Astrocyte of the spinal cord (primary cell): ENCODE data around the gene CFAP141.
"Not testable (repeated sequence)": the region's sequence is repeated elsewhere in the genome, so short reads cannot be mapped to it uniquely, and the experiment has no call there.

Source experiments
- DNase-seq: peaks from one replicate; pipeline ENCODE4 v3.0.0; 2011; ENCODE audit warnings: low read depth, low spot score
- H3K4me3 ChIP-seq: 2 replicates; pipeline ENCODE4 v1.5.1; 2011; ENCODE audit warnings: low read depth, mild to moderate bottlenecking, low read length, moderate library complexity
- in situ Hi-C: cut with HindIII; loops from 2 replicates; pipeline ENCODE4 v1.10.0; 2017; ENCODE audit warnings: low sequenced_read_pairs
- TF ChIP-seq, protein P1 (sequence below): IDR thresholded peaks from 2 replicates; pipeline ENCODE4 v1.5.1; 2012; ENCODE audit warnings: low read depth, mild to moderate bottlenecking, low read length, inconsistent platforms

CFAP141 gene

DNA sequence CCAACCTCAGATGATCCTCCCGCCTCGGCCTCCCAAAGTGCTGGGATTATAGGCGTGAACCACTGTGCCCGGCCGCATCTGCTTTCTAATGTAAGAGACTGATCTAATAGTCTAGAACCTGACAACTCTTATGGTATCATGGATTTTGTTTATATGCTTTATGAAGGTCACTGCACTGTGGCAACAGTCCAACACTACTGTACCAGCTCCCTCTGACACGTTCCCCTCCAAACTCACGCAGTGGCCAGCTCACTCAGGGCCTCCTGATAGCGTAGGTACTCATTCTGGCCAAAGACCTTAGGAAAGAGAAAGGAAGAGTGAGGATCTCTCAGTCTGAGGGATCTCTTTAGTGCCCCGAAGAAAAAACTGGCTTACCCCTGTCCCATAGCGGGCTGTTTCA lies 6.0 kb upstream of the CFAP141 start:
- no peak for DNase-seq
- TF ChIP-seq, protein P1, sequence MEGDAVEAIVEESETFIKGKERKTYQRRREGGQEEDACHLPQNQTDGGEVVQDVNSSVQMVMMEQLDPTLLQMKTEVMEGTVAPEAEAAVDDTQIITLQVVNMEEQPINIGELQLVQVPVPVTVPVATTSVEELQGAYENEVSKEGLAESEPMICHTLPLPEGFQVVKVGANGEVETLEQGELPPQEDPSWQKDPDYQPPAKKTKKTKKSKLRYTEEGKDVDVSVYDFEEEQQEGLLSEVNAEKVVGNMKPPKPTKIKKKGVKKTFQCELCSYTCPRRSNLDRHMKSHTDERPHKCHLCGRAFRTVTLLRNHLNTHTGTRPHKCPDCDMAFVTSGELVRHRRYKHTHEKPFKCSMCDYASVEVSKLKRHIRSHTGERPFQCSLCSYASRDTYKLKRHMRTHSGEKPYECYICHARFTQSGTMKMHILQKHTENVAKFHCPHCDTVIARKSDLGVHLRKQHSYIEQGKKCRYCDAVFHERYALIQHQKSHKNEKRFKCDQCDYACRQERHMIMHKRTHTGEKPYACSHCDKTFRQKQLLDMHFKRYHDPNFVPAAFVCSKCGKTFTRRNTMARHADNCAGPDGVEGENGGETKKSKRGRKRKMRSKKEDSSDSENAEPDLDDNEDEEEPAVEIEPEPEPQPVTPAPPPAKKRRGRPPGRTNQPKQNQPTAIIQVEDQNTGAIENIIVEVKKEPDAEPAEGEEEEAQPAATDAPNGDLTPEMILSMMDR, result no peak
- no peak overlapping the region for H3K4me3 ChIP-seq
- in situ Hi-C loops, result no loop called here

DNA sequence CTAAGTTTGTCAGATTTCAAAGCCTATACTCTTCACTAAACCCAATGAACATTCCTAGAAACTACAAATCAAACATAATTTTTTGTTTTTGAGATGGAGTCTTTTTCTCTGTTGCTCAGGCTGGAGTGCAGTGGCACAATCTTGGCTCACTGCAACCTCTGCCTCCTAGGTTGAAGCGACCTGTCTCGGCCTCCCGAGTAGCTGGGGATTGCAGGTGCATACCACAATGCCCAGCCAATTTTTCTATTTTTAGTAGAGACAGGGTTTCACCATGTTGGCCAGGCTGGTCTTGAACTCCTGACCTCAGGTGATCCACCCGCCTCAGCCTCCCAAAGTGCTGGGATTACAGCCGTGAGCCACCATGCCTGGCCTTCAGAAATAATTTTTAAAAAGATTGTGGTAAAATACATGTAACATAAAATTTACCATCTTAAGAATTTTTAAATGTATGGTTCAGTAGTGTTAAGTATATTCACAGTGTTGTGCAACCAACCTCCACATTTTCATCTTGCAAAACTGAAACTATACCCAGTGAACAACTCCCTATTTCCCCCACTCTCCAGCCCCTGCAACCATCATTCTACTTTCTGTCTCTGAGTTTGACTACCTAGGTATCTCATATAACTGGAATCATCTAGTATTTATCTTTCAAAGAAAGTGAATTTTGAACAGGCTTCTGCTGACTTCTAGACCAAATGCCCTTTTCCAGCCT lies 2.7 kb upstream of the CFAP141 start:
- TF ChIP-seq, protein P1, result no peak
- H3K4me3 ChIP-seq, result no peak overlapping the region
- in situ Hi-C loops, result no loop called here
- DNase-seq, result no peak

DNA sequence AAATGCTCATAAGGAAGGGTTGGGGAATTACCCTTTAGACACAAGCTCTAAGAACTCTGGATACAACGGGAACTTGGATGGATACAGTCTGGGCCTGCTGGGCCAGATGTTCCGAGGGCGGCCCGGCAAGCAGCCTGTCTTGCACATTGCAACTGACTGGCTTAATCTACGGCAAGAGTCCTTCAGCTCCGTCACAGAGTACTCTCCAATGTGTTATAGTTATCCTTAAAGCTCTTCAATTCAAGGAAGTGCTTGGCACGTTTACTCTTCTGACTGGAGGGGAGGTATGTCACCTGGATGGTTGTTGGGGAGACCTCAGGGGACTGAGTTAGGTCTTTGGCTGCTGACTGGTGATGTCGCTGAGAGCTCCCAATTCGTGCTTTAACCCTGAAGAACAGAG lies 1.1 kb upstream of the CFAP141 start:
- DNase-seq, result no peak
- no peak overlapping the region for H3K4me3 ChIP-seq
- TF ChIP-seq, protein P1, result no peak
- in situ Hi-C loops, result no loop called here

DNA sequence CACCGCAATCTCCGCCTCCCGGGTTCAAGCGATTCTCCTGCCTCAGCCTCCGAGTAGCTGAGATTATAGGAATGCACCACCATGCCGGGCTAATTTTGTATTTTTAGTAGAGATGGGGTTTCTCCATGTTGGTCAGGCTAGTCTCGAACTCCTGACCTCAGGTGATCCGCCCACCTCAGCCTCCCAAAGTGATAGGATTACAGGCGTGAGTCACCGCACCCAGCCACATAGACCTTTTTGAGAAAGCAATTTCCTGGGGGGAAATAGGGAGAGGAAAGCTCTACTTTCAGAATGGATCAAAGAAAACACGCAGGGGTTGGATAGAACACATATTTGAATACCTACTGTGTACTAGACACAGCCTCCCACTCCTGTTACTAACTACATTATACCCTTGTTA lies 355 bp downstream of the CFAP141 start:
- H3K4me3 ChIP-seq, in situ Hi-C loops, DNase-seq: not testable (repeated sequence)

DNA sequence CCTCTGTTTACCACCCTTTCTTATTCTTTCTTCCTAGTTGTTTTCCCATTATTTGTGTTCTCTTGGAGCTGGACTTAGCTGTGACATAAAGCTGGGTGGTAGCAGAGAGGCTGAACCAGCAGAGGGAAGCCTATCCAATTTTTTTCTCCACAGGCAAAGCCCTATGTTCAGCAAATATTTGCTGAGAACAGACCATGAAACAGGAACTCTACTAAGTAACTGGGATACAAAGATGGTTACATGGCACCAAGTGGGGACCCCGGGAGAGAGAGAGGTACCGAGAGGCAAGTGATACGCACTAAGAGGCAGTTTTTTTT lies 6.6 kb downstream of the CFAP141 start:
- no peak overlapping the region for H3K4me3 ChIP-seq
- in situ Hi-C loops, result no loop called here
- TF ChIP-seq, protein P1, result peak; percentile 11
- DNase-seq, result no peak

DNA sequence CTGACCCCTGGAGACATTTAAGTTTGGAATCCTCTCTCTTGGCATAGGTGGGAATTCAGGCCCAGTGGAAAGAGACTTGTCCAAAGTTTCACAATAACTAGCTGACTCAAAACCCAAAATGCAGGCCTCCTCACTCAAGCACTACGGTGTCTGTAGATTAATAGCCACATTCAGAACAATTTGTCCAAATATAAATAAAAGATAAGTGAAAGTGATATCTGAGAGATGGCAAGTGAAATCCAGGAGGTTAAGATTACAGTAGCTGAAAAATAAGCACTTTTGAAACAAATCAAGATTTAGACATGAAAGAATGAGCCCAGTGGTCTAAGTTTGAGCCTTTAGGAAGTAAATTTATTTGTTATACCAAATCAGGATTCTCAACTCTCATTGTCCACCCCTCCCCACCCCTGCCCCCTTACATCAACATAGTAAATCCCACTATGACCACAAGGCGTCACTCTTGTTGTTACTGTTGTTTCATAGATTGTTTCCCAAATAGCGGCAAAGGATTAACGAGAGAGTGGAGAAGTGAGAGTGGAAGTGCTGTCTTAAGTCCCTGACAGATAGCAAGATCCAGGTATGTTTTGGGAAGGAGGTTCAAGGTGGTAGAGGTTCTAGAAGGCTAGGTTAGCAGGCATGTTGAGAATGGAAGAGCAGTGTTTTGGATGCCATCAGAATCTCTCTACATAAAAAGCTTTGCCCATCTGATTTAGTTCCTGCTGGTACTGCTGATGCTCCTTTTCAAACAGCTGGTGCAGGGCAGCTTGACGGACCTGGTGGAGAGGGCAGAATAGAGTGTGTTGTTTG lies 7.2 kb downstream of the CFAP141 start:
- H3K4me3 ChIP-seq, result peak overlapping the region; percentile 15
- TF ChIP-seq, protein P1, result peak; percentile 57
- DNase-seq, result peak; percentile 67
- in situ Hi-C loops, result no loop called here

DNA sequence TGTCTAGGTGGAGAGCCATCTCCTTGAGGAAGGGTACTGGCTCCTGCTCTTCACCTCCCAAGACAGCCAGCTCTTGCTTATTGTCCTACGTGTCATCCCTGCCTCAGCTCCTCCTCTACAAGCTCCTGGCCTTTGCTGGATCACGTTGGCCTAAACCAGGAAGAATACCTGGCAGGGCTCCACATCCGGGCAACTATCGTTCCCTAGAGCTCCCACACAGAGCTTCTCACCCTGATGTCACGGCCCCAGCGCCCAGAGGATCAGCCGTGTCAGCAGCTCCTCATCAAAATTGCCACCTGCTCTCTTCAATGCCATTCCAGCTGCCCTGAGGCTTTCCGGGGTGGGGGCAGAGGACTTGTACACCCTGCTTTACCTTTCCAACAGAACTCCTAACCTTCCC lies 12.3 kb downstream of the CFAP141 start:
- in situ Hi-C loops, result no loop called here
- DNase-seq, result no peak
- TF ChIP-seq, protein P1, result no peak
- no peak overlapping the region for H3K4me3 ChIP-seq
